A549 (cell line): ENCODE data around the gene KCNK3. TPM values are rescaled to one million over a fixed set of nuclear protein-coding genes. Genes with fewer than 3 reads are reported as not detected.

Source experiments
- ATAC-seq, 2 experiments: fragments of 200-7000 bp in 1 of 2; fragments of >200 bp in 1 of 2; cut with Nextera tagmentation in 1 of 2; cut with Tn5 transposase in 1 of 2; 3 replicates each; pipeline versions ENCODE4 v1.8.0 to v1.9.1; 2018 to 2020; ENCODE audit warnings: mild to moderate bottlenecking in 1 of 2, moderate library complexity in 1 of 2
- CTCF ChIA-PET: fragments of 300-600 bp; sonication (Branson Sonifier 250); formaldehyde crosslinking; extraction: SDS; loops from one replicate; lab custom pipeline; 2021; ENCODE audit warnings: antibody characterized with exemption, inconsistent platforms; lab: Yijun Ruan, JAX
- POLR2A ChIA-PET: fragments of 350-600 bp; formaldehyde crosslinking; extraction: SDS; loops from one replicate; lab custom pipeline; 2021; ENCODE audit warnings: antibody characterized with exemption, inconsistent platforms; lab: Yijun Ruan, JAX
- DNase-seq, 2 experiments: peaks; one replicate each; pipeline versions ENCODE4 v3.0.0 to v3.0.0-alpha.2; 2011 to 2016; ENCODE audit warnings: low read depth in 1 of 2, low spot score in 1 of 2
- FAIRE-seq: peaks from 2 replicates; lab custom pipeline; 2011; peaks lifted over from hg19 to GRCh38; lab: Jason Lieb, UNC
- H3K27ac ChIP-seq, 2 experiments: fragments of >200 bp; sonication (Bioruptor Twin); formaldehyde crosslinking; 3 replicates each; pipeline ENCODE4 v1.5.1; 2016 to 2017
- H3K4me1 ChIP-seq: fragments of >200 bp; sonication (Bioruptor Twin); formaldehyde crosslinking; 3 replicates; pipeline ENCODE4 v1.6.1; 2016
- H3K4me2 ChIP-seq: fragments of >200 bp; sonication (Bioruptor Twin); formaldehyde crosslinking; 3 replicates; pipeline ENCODE4 v1.6.1; 2016
- H3K4me3 ChIP-seq: fragments of >200 bp; sonication (Bioruptor Twin); formaldehyde crosslinking; 3 replicates; pipeline ENCODE4 v1.5.1; 2016
- H3K9me3 ChIP-seq: fragments of >200 bp; sonication (Bioruptor Twin); formaldehyde crosslinking; 3 replicates; pipeline ENCODE4 v1.6.1; 2016
- ATOH8 ChIP-seq: fragments of 250-450 bp; sonication (Bioruptor Pico); IDR thresholded peaks from 2 replicates; pipeline ENCODE4 v1.5.0; 2020; ENCODE audit warnings: low read depth, mild to moderate bottlenecking, moderate library complexity
- BCL3 ChIP-seq: fragments of >200 bp; sonication (Bioruptor Twin); formaldehyde crosslinking; IDR thresholded peaks from 3 replicates; pipeline ENCODE4 v1.6.1; 2016
- CEBPB ChIP-seq, 2 experiments: fragments of >200 bp in 1 of 2; sonication (Bioruptor Twin) in 1 of 2; formaldehyde crosslinking in 1 of 2; IDR thresholded peaks; 2 replicates each; pipeline ENCODE4 v1.6.1; 2012 to 2016
- E2F6 ChIP-seq: IDR thresholded peaks from 2 replicates; pipeline ENCODE4 v1.6.1; 2012; ENCODE audit warnings: low read depth, borderline replicate concordance
- GATA3 ChIP-seq: IDR thresholded peaks from 2 replicates; pipeline ENCODE4 v1.6.1; 2012; ENCODE audit warnings: borderline replicate concordance
- HDAC2 ChIP-seq: fragments of 200-600 bp; sonication (generic); IDR thresholded peaks from 2 replicates; pipeline ENCODE4 v1.6.1; 2016
- HMGXB4 ChIP-seq: fragments of 250-450 bp; sonication (Bioruptor Pico); IDR thresholded peaks from 2 replicates; pipeline ENCODE4 v1.5.0; 2021; ENCODE audit warnings: mild to moderate bottlenecking, moderate library complexity, borderline replicate concordance
- HOXA7 ChIP-seq: fragments of 250-450 bp; sonication (Bioruptor Pico); IDR thresholded peaks from 2 replicates; pipeline ENCODE4 v1.5.0; 2020; ENCODE audit warnings: mild to moderate bottlenecking, moderate library complexity
- HOXB13 ChIP-seq: fragments of 250-450 bp; sonication (Bioruptor Pico); IDR thresholded peaks from 2 replicates; pipeline ENCODE4 v1.5.0; 2020; ENCODE audit warnings: low read depth, mild to moderate bottlenecking, moderate library complexity
- HOXB5 ChIP-seq: fragments of 250-450 bp; sonication (Bioruptor Pico); IDR thresholded peaks from 2 replicates; pipeline ENCODE4 v1.5.0; 2020; ENCODE audit warnings: mild to moderate bottlenecking, moderate library complexity
- KDM1A ChIP-seq: fragments of 200-600 bp; sonication (generic); IDR thresholded peaks from 2 replicates; pipeline ENCODE4 v1.6.1; 2016; ENCODE audit warnings: low read depth, mild to moderate bottlenecking
- NFE2L2 ChIP-seq: fragments of 150-350 bp; conservative IDR thresholded peaks from 2 replicates; pipeline ENCODE4 v1.6.1; 2014; ENCODE audit warnings: low read length
- NPAS2 ChIP-seq: fragments of 250-450 bp; sonication (Bioruptor Pico); IDR thresholded peaks from 2 replicates; pipeline ENCODE4 v1.8.0; 2022; ENCODE audit warnings: mild to moderate bottlenecking, moderate library complexity, borderline replicate concordance
- PBX3 ChIP-seq: IDR thresholded peaks from 2 replicates; pipeline ENCODE4 v1.6.1; 2012
- PHF8 ChIP-seq: fragments of 200-600 bp; sonication (generic); IDR thresholded peaks from 2 replicates; pipeline ENCODE4 v1.6.1; 2016; ENCODE audit warnings: low read depth, mild to moderate bottlenecking, antibody characterized with exemption, moderate library complexity, borderline replicate concordance
- RARB ChIP-seq: fragments of 250-450 bp; sonication (Bioruptor Pico); IDR thresholded peaks from 2 replicates; pipeline ENCODE4 v1.8.0; 2021; ENCODE audit warnings: mild to moderate bottlenecking, moderate library complexity
- SMC3 ChIP-seq: fragments of >200 bp; sonication (Bioruptor Twin); formaldehyde crosslinking; IDR thresholded peaks from 3 replicates; pipeline ENCODE4 v1.6.1; 2018; ENCODE audit warnings: inconsistent platforms
- TFCP2L1 ChIP-seq: fragments of 250-450 bp; sonication (Bioruptor Pico); IDR thresholded peaks from 2 replicates; pipeline ENCODE4 v1.5.0; 2021; ENCODE audit warnings: mild to moderate bottlenecking
- TP53 ChIP-seq: fragments of 250-450 bp; sonication (Bioruptor Pico); IDR thresholded peaks from 2 replicates; pipeline ENCODE4 v1.5.0; 2021; ENCODE audit warnings: mild to moderate bottlenecking, moderate library complexity
- USF2 ChIP-seq: fragments of 450-650 bp; IDR thresholded peaks from 2 replicates; pipeline ENCODE4 v1.6.1; 2014; ENCODE audit warnings: antibody characterized with exemption
- ZFP36 ChIP-seq: fragments of 450-650 bp; IDR thresholded peaks from 2 replicates; pipeline ENCODE4 v1.6.1; 2014; ENCODE audit warnings: borderline replicate concordance; ENCODE audit not compliant: partially characterized antibody
- ZNF302 ChIP-seq: fragments of 250-450 bp; sonication (Bioruptor Pico); IDR thresholded peaks from 2 replicates; pipeline ENCODE4 v1.9.0; 2021; ENCODE audit warnings: inconsistent platforms, mild to moderate bottlenecking, moderate library complexity
- ZSCAN20 ChIP-seq: fragments of 250-450 bp; sonication (Bioruptor Pico); IDR thresholded peaks from 2 replicates; pipeline ENCODE4 v1.8.0; 2022; ENCODE audit warnings: mild to moderate bottlenecking, moderate library complexity
- WGBS: methylation state at CpG from one replicate; pipeline ENCODE4 v1.1.6; 2017; ENCODE audit errors: missing lambda C conversion rate; 5-methylcytosine and 5-hydroxymethylcytosine counted together
- polyA plus RNA-seq, 4 experiments: library from polyadenylated mRNA; depleted of rRNA in 3 of 4; stranded (reverse); fragments of >200 nt; fragmentation: RNase III in 1 of 4; extraction: RNeasy Plus Mini Kit Qiagen cat#74134 plus additional on column Dnase treatment in 1 of 4; gene quantifications; 2 replicates in 3 of 4; 3 replicates in 1 of 4; pipeline ENCODE4 v1.2.3, GENCODE V29; 2011 to 2017

KCNK3 gene
- polyA plus RNA-seq, 2 of the 4 experiments (the other 2 are of a cell fraction): 2.4 to 2.8 TPM

- no peak overlapping the region for H3K4me3 ChIP-seq
- no peaks in the 10 kb centered on the region for H3K9me3 ChIP-seq
- ChIA-PET CTCF (interaction anchor here (0.6 to 2.0 kb wide), 4 partner anchors 10 to 94 kb away, joined by 3 to 6 read pairs (median 4); no protein-coding TSS in a partner anchor), POLR2A (no interaction called here)
- H3K4me1 ChIP-seq: peaks cover 20% of the 10 kb centered on the region
- FAIRE-seq (no peak), ATAC-seq (no peak), DNase-seq (no peak)
- no peak overlapping the region for H3K4me2 ChIP-seq
- H3K27ac ChIP-seq: no peak overlapping the region
- TF ChIP-seq HOXB5 (no peak), TFCP2L1 (CRISPR knock-in tag) (no peak), PHF8 (no peak), HOXB13 (CRISPR knock-in tag) (no peak), HOXA7 (CRISPR knock-in tag) (no peak), CEBPB (IDR thresholded peaks at IDR 0.05) (no peak), HDAC2 (no peak), KDM1A (no peak)
- WGBS: 36% methylated on average over 5 of the region's 5 CpGs
Measured at GRCh38 chr2:26671691-26672090, 20.8 kb upstream of the KCNK3 start.

GRCh38 chr2:26672112-26672817 lies 20.3 kb upstream of the KCNK3 start:
- Histone ChIP-seq H3K4me3 (no peak overlapping the region), H3K4me2 (no peak overlapping the region), H3K4me1 (peaks cover 20% of the 10 kb centered on the region), H3K27ac (no peak overlapping the region), H3K9me3 (peaks cover 2% of the 10 kb centered on the region; the same call in 1 of the 3 replicates)
- ATAC-seq (no peak), DNase-seq (no peak), FAIRE-seq (no peak)
- 82% methylated on average over 11 of the region's 11 CpGs for WGBS
- ChIA-PET CTCF (interaction anchor here (0.8 to 2.0 kb wide), 3 partner anchors 14 to 66 kb away, joined by 3 to 6 read pairs (median 3); no protein-coding TSS in a partner anchor), POLR2A (no interaction called here)
- TF ChIP-seq ZFP36 (no peak), PBX3 (no peak), RARB (CRISPR knock-in tag) (no peak), HMGXB4 (CRISPR knock-in tag) (no peak), TP53 (CRISPR knock-in tag) (no peak), USF2 (no peak), ATOH8 (CRISPR knock-in tag) (no peak), HOXB5 (no peak), ZSCAN20 (CRISPR knock-in tag) (no peak), ZNF302 (CRISPR knock-in tag) (no peak), CEBPB (IDR thresholded peaks at IDR 0.05) (no peak), NPAS2 (CRISPR knock-in tag) (no peak), NFE2L2 (no peak), E2F6 (no peak), SMC3 (no peak), BCL3 (no peak), GATA3 (no peak), PHF8 (no peak)
